HepG2 (cell line): ENCODE data around the gene TMEM156. TPM values are rescaled to one million over a fixed set of nuclear protein-coding genes. Genes with fewer than 3 reads are reported as not detected.

Experiments used
- ATAC-seq: fragments of 200-7000 bp; cut with Tn5 transposase; 3 replicates; pipeline ENCODE4 v1.9.1; 2020; ENCODE audit warnings: mild to moderate bottlenecking, moderate library complexity
- BruUV-seq: library from RNA; stranded (reverse); fragments of 400-500 nt; replicated peaks from 2 replicates; lab custom pipeline; 2021; lab: Mats Ljungman, UMichigan
- CTCF ChIA-PET: fragments of 300-600 bp; formaldehyde crosslinking; extraction: SDS; loops from one replicate; lab custom pipeline; 2021; ENCODE audit warnings: low total read pairs, inconsistent platforms, low intra/inter-chr PET ratio; lab: Yijun Ruan, JAX
- POLR2A ChIA-PET: fragments of 350-600 bp; sonication (Branson Sonifier 250); formaldehyde crosslinking; loops from one replicate; lab custom pipeline; 2020; ENCODE audit warnings: antibody characterized with exemption, inconsistent platforms; lab: Yijun Ruan, JAX
- DNase-seq: peaks from one replicate; pipeline ENCODE4 v3.0.0-alpha.2; 2015; ENCODE audit warnings: low spot score
- FAIRE-seq: peaks from 3 replicates; lab custom pipeline; 2011; peaks lifted over from hg19 to GRCh38; lab: Jason Lieb, UNC
- H2AFZ ChIP-seq: one replicate; pipeline ENCODE4 v1.6.1; 2011; ENCODE audit warnings: low read length, inconsistent platforms
- H3K27ac ChIP-seq: fragments of 300-600 bp; 3 replicates; pipeline ENCODE4 v1.8.0; 2011; ENCODE audit warnings: mixed run types, mild to moderate bottlenecking, mixed read lengths, low read length, inconsistent platforms; ENCODE audit not compliant: insufficient read depth; ENCODE audit errors: extremely low read length
- H3K27me3 ChIP-seq, 2 experiments: fragments of 200-600 bp in 1 of 2; 2 replicates in 1 of 2; 3 replicates in 1 of 2; pipeline versions ENCODE4 v1.6.0 to v1.8.0; 2011; ENCODE audit warnings: low read length in 2 of 2, mild to moderate bottlenecking in 2 of 2, moderate library complexity in 2 of 2, inconsistent platforms in 1 of 2; ENCODE audit not compliant: insufficient read depth in 2 of 2, control insufficient read depth in 1 of 2
- H3K36me3 ChIP-seq, 2 experiments: fragments of 200-600 bp in 1 of 2; replicated peaks in 1 of 2; 2 replicates in 1 of 2; 3 replicates in 1 of 2; pipeline versions ENCODE4 v1.5.1 to v1.8.0; 2011; ENCODE audit warnings: low read length in 2 of 2, inconsistent platforms in 1 of 2; ENCODE audit not compliant: insufficient read depth in 2 of 2, control insufficient read depth in 1 of 2
- H3K4me1 ChIP-seq: 2 replicates; pipeline ENCODE4 v1.5.1; 2012; ENCODE audit warnings: low read length, inconsistent platforms; ENCODE audit not compliant: insufficient read depth
- H3K4me2 ChIP-seq: 2 replicates; pipeline ENCODE4 v1.6.0; 2011; ENCODE audit warnings: low read depth, low read length, inconsistent platforms
- H3K4me3 ChIP-seq, 3 experiments: fragments of 200-600 bp in 1 of 3; sonication (generic), shearing (Covaris generic) in 1 of 3; replicated peaks in 1 of 3; 2 replicates each; pipeline ENCODE4 v1.5.1; 2011 to 2016; ENCODE audit warnings: low read length in 3 of 3, inconsistent platforms in 2 of 3, low read depth in 2 of 3, mild to moderate bottlenecking in 2 of 3, control low read depth in 1 of 3, mixed read lengths in 1 of 3; ENCODE audit not compliant: insufficient read depth in 1 of 3
- H3K79me2 ChIP-seq: one replicate; pipeline ENCODE4 v1.6.1; 2011; ENCODE audit warnings: low read length, inconsistent platforms; ENCODE audit not compliant: insufficient read depth
- H3K9ac ChIP-seq: 2 replicates; pipeline ENCODE4 v1.6.0; 2011; ENCODE audit warnings: mild to moderate bottlenecking, low read depth, low read length, inconsistent platforms; ENCODE audit not compliant: insufficient read depth
- H3K9me3 ChIP-seq: 2 replicates; pipeline ENCODE4 v1.5.1; 2012; ENCODE audit warnings: mild to moderate bottlenecking, low read length
- H4K20me1 ChIP-seq: 2 replicates; pipeline ENCODE4 v1.6.0; 2011; ENCODE audit warnings: inconsistent platforms, mild to moderate bottlenecking, low read length, moderate library complexity; ENCODE audit not compliant: insufficient read depth
- ATF4 ChIP-seq, 2 experiments: fragments of 450-650 bp in 1 of 2; sonication (generic) in 1 of 2; formaldehyde crosslinking; IDR thresholded peaks; 2 replicates each; pipeline versions ENCODE4 v1.5.0 to v1.8.0; 2020 to 2022; ENCODE audit warnings: mild to moderate bottlenecking in 1 of 2, missing genetic modification reagents in 1 of 2
- DMTF1 ChIP-seq: sonication (generic); formaldehyde crosslinking; IDR thresholded peaks from 2 replicates; pipeline ENCODE4 v1.4.0; 2020; ENCODE audit warnings: mild to moderate bottlenecking, missing genetic modification reagents
- ERF ChIP-seq: IDR thresholded peaks from 2 replicates; pipeline ENCODE4 v1.6.1; 2018; ENCODE audit warnings: missing biosample characterization, missing genetic modification reagents
- RBM39 ChIP-seq: fragments of 200-400 bp; formaldehyde crosslinking; IDR thresholded peaks from one replicate; pipeline ENCODE4 v1.6.1; 2018; ENCODE audit warnings: antibody characterized with exemption, mild to moderate bottlenecking, low read depth, low read length; ENCODE audit not compliant: poor library complexity, severe bottlenecking
- REST ChIP-seq, 2 experiments: IDR thresholded peaks; 2 replicates each; pipeline ENCODE4 v1.6.1; 2011 to 2012; ENCODE audit warnings: low read length in 2 of 2, borderline replicate concordance in 1 of 2, low read depth in 1 of 2, mild to moderate bottlenecking in 1 of 2, moderate library complexity in 1 of 2
- ZBTB8A ChIP-seq: sonication (generic); formaldehyde crosslinking; IDR thresholded peaks from 2 replicates; pipeline ENCODE4 v1.4.0; 2020; ENCODE audit warnings: mild to moderate bottlenecking, low read depth, missing genetic modification reagents, borderline replicate concordance
- ZIK1 ChIP-seq: sonication (generic); formaldehyde crosslinking; IDR thresholded peaks from 2 replicates; pipeline ENCODE4 v1.5.0; 2020; ENCODE audit warnings: mild to moderate bottlenecking, low read depth, missing genetic modification reagents, borderline replicate concordance
- ZNF496 ChIP-seq: sonication (generic); formaldehyde crosslinking; IDR thresholded peaks from 2 replicates; pipeline ENCODE4 v1.8.1; 2023; ENCODE audit warnings: mild to moderate bottlenecking, moderate library complexity, missing genetic modification reagents; ENCODE audit not compliant: insufficient replicate concordance
- ZNF709 ChIP-seq: sonication (generic); formaldehyde crosslinking; IDR thresholded peaks from 2 replicates; pipeline ENCODE4 v1.5.0; 2020; ENCODE audit warnings: mild to moderate bottlenecking, missing genetic modification reagents
- WGBS: methylation state at CpG from one replicate; pipeline ENCODE4 v1.1.6; 2017; ENCODE audit warnings: low lambda C conversion rate; 5-methylcytosine and 5-hydroxymethylcytosine counted together
- in situ Hi-C: cut with HindIII; loops from 2 replicates; pipeline ENCODE4 v1.10.0; 2017; ENCODE audit warnings: low pct_unique_long_range_greater_than_20kb; ENCODE audit not compliant: extremely low pct_ligation_motif_present
- intact Hi-C: fragments of 100-400 bp; cut with micrococcal nuclease; formaldehyde crosslinking; loops from one replicate; pipeline ENCODE4 v1.10.0; 2022; ENCODE audit not compliant: unreplicated experiment
- polyA plus RNA-seq, 8 experiments: library from polyadenylated mRNA; depleted of rRNA in 3 of 8; stranded (reverse) in 7 of 8; unstranded in 1 of 8; fragments of >200 nt; fragmentation: Illumina TruSeq in 4 of 8; extraction: Trizol in 4 of 8; gene quantifications; 2 replicates each; pipeline versions ENCODE4 v1.2.1 to v1.2.3, GENCODE V29; 2011 to 2016; ENCODE audit warnings: low read depth in 4 of 8, missing spikeins in 1 of 8, mixed read lengths in 1 of 8; ENCODE audit not compliant: insufficient read depth in 1 of 8
- total RNA-seq, 5 experiments: library from RNA; depleted of rRNA; stranded (reverse); fragments of >200 nt; fragmentation: Illumina TruSeq; extraction: Trizol; gene quantifications; 2 replicates each; pipeline ENCODE4 v1.2.3, GENCODE V29; 2016; ENCODE audit warnings: low read depth in 1 of 5

The TMEM156 gene
- total and polyA plus RNA-seq, 2 of the 13 experiments (the other 11 are each of a cell fraction or from before 2014, with no cell fraction given), result 1.6 TPM; not detected in 1

DNA sequence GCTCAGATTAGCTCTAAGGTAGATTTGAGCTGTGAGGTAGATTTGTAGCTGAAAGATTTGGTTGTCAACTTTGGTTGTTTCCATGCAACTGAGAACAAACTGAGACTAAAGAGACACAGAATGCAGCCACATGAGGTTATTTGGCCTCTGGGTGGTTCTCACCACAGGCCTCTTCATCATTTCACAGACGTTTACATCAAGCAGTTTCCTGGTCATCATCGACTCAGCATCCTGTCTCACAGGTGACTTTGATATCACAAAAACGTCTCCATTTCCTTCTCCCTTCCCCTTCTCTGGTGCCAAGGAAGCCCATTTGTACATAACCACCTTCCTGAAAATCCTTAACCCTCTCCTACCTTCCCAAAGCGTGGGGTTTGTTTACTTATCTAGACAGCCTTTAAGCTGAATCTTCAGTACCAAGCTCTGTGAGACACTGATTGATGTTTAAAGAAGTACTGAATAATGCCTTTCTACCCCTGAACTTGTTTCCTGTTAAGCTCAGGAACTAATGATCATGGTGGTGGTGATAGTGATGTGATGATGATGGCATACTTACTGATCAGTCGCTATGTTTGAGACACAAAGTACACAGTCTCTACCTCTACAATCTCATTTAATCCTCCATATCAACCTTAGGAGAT lies 82.7 kb downstream of the TMEM156 start:
- H3K4me3 ChIP-seq, result no peak overlapping the region
- no peaks in the 10 kb centered on the region for H4K20me1 ChIP-seq
- H3K9me3 ChIP-seq, result no peaks in the 10 kb centered on the region
- H3K36me3 ChIP-seq, result peaks cover 0 to 7% of the 10 kb centered on the region in 2 experiments; a peak in 2 of 5 replicates
- ChIA-PET CTCF (no interaction called here), POLR2A (no interaction called here)
- TF ChIP-seq ATF4 (CRISPR knock-in tag; IDR thresholded peaks at IDR 0.05) (no peak), ZBTB8A (CRISPR knock-in tag) (no peak), DMTF1 (no peak), ZNF496 (CRISPR knock-in tag) (no peak), REST (IDR thresholded peaks at IDR 0.05; ENCODE audit: borderline replicate concordance in 1 of 2, low read depth in 1 of 2, low read length in 2 of 2) (no peak), RBM39 (no peak), ZNF709 (CRISPR knock-in tag) (no peak), ERF (CRISPR knock-in tag) (no peak), ZIK1 (CRISPR knock-in tag) (no peak)
- intact Hi-C loops (no loop called here), in situ Hi-C loops (no loop called here)
- ATAC-seq, result no peak
- no peaks in the 10 kb centered on the region for H3K79me2 ChIP-seq
- no peak for FAIRE-seq
- peaks cover 16% of the 10 kb centered on the region for H3K4me1 ChIP-seq
- H2AFZ ChIP-seq, result no peak overlapping the region
- H3K27me3 ChIP-seq, result no peaks in the 10 kb centered on the region
- no peak overlapping the region for H3K9ac ChIP-seq
- no peak overlapping the region for H3K4me2 ChIP-seq
- no TSS peak for BruUV-seq
- no peak overlapping the region for H3K27ac ChIP-seq
- DNase-seq, result no peak
- WGBS, result 68% methylated on average over 5 of the region's 5 CpGs
